ENCODE results near the gene ITPR3. TPM values are rescaled to one million over a fixed set of nuclear protein-coding genes. Genes with fewer than 3 reads are reported as not detected.

The ITPR3 gene
- total RNA-seq, 1 donor from 2014 or later: 26.9 TPM

DNA sequence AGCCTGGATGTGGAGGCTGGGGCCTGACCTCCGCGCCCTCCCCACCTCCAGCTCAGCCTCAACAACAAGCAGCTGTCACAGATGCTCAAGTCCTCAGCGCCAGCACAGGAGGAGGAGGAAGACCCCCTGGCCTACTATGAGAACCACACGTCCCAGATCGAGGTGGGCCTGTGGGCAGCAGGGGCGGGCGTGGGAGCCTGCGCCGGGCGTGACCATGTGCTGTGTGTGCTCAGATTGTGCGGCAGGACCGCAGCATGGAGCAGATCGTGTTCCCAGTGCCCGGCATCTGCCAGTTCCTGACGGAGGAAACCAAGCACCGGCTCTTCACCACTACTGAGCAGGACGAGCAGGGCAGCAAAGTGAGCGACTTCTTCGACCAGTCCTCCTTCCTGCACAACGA, 66.9 kb downstream of the ITPR3 start:
- DNase-seq: no peak

- DNase-seq: no peak
Measured at GRCh38 chr6:33688451-33689147, 67.5 kb downstream of the ITPR3 start.

DNA sequence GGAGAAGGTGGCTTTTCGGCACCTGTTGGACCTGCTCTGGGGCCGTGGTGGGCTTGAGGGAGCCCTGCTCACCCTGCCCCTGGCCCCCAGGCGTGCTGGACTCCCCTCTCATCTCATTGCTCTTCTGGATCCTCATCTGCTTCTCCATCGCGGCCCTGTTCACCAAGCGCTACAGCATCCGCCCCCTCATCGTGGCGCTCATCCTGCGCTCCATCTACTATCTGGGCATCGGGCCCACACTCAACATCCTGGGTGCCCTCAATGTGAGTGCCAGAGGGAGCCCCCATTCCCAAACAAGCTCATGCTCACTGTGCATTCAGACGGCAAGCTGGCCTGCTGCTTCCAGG, 68.0 kb downstream of the ITPR3 start:
- no peak for DNase-seq

GRCh38 chr6:33689879-33690278, 68.8 kb downstream of the ITPR3 start:
- DNase-seq: no peak

DNA sequence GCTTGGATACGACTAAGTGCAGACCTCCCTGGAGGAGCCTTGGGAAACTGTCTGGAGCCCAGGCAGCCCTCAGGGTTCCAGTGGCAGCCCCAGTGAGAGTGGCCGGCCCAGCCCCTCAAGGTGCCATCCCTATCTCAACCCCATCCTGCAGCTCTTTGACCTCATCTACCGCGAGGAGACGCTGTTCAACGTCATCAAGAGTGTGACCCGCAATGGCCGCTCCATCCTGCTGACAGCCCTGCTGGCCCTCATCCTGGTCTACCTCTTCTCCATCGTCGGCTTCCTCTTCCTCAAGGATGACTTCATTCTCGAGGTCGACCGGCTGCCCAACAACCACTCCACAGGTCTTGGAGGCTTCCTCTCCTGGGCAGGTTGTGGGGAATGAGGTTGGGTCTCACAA, 69.6 kb downstream of the ITPR3 start:
- no peak for DNase-seq

- DNase-seq: no peak
Measured at GRCh38 chr6:33691456-33692077, 70.4 kb downstream of the ITPR3 start.

DNA sequence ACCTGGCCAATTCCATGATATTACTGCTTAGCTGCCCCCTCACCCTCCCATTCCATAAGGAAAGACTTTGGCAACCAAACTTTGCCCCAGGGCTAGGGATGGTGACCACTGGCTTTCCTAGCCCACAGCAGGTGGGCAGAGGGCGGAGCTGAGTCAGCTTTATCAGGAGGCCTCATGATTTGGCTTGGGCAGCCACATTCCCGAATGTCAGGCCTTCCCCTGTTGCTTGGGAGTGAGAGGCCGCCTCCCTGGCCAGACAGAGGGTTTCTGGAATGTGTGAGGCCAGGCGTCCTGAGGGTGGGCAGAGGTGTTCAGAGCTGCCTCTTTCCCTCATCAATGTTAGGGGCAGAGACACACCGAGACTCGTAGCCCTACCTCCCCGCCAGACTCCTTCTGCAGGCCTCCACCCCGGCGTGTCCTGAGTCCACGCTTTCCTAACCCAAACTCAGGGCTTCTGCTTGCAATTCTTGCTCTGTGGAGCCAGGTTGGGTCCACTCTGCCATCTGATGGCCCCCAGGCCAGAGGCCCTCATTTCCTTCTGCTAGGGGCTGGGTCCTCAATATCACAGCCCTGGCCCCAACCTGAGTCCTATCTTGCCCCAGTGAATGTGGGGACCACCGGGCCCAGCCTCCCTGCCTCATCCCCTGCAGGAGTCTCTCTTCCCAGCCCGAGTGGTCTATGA, 71.1 kb downstream of the ITPR3 start:
- no peak for DNase-seq

DNA sequence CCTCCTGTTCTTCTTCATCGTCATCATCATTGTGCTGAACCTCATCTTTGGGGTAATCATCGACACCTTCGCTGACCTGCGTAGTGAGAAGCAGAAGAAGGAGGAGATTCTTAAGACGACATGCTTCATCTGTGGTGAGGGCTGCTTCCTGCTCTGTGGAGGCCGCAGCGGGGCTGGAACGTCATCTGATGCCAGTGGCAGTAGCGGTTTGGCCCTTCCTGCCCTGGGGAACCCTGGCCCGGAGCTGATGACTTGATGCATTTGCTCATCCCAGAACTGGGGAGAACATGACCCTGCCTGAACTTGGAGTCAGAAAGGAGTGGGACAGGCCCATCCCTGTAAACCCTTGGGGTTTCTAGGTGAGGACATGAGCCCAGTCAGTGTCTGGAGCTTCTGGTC, 71.6 kb downstream of the ITPR3 start:
- DNase-seq: no peak

DNA sequence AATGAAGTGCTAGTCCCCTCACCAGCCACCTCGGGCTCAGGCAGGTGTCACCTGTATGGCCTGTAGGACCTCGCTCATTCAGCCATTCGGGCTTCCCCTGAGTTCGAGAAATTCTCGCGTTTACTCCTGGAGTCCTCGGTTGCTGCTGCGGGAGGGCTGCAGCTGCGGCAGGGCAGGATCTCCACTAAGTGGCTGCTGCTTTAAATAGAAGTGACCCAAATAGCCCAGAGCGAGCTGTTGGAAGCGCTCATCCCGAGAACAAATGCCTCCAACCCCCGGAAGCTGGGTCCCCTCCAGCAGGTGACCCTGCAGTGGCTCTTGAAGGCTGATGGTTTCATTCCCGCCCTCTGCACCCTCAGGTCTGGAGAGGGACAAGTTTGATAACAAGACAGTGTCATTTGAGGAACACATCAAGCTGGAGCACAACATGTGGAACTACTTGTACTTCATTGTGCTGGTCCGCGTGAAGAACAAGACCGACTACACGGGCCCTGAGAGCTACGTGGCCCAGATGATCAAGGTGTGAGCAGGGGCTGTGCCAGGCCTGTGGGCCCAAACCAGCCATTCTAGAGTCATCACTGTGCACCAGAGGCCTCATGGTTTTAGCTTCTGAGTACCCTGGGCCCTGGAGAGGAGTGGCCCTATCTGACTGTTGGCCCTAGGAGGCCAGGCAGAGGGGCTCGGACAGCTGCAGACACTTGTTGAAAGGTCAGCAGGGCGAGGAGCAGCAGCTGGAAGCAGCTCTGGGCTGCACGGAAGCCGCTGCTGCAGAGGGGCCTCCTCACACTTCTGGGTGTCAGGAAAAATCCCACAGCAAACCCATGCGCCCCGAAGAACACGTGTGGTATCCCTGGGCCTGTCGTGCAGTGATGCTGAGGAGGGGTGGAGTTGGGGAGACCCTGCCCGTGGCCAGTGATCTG, 72.3 kb downstream of the ITPR3 start:
- no peak for DNase-seq

- peak; percentile 60 for DNase-seq
Measured at GRCh38 chr6:33694401-33694931, 73.3 kb downstream of the ITPR3 start.

- no peak for DNase-seq
Measured at GRCh38 chr6:33694977-33695376, 73.9 kb downstream of the ITPR3 start.

DNA sequence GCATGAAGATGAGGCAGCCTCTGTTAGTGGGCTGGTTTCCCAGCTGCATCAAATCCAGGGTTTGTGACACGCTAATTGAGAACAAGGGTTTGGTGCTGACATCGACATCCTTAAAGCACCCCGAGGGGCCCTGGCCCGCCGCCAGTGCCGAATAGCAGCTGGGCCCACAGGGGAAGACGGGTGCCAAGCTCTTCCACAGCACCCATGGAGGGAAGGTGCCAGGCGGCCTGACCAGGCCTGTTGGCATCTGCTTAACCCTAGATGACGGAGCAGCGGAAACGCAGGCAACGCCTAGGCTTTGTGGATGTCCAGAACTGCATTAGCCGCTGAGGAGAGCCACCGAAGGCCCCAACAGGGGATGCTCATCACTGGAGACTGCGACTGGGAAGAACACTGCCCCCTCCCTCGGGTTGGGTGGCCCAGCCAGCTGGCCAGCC, 74.3 kb downstream of the ITPR3 start:
- DNase-seq: no peak

GRCh38 chr6:33696076-33696475, 75.0 kb downstream of the ITPR3 start:
- no peak for DNase-seq

DNA sequence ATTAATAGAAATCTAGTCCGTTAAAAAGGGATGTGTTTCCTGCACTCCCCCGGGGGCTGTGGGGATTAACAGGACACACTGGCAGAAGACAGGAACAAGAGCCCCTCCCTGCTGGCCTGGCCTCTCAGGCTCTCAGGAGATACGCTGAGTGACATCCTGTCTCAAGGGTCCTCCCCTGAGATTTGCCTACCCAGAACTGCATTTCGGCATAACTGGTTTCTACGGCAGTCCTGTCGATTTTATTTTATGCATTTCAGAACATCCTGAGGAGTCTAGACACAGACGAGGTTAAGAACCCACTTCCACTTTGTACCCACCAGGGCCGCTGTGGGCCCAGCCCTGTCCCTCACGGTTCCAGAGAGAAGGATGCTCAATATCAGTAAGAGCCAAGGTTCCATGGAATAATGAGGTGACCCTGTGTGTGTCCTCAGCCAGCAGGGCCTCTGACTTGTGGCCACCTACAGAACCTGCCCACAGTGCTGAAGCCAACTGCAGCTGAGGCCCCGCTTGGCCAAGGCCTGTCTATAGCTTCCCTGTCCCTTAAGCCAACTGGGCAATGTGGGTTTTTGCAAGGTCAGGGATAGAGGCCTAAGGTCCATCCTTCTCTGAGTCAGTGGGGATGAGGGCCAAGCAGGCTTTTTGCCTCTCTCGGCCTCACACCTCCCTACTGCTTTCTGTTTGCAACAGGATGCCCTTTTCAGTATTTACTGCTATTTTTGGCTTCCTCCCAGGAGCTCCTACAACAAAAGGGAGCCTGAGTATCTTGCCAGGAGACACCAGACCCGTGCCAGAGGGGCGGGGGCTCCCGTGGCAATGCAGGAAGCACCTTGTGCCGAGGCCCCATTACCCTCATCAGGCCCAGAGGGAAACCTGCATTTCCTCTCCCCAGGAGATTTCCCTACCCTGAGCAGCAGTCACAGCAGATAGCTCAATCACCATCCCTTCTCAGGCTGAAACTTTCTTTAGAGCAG, 75.7 kb downstream of the ITPR3 start:
- peak; percentile 99 for DNase-seq

DNA sequence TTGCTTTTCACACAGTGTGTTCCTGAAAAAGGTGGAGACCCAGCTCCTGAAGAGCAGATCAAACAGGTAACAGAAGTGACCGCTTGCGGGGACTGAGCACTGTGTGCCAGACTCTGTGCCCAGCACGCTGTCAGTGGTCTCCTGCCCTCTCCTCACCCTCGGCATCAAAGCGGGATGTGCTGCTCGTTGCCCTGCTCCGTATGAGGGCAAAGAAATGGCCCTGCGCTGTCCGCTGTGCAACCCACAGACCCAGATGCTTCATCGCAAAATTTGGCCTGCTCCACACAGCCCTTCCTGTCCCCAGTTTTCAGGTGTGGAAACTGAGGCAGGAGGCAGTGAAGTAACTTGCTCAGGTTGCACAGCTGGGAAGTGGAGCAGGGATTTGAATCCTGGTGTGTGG, 76.7 kb downstream of the ITPR3 start:
- DNase-seq: no peak

DNA sequence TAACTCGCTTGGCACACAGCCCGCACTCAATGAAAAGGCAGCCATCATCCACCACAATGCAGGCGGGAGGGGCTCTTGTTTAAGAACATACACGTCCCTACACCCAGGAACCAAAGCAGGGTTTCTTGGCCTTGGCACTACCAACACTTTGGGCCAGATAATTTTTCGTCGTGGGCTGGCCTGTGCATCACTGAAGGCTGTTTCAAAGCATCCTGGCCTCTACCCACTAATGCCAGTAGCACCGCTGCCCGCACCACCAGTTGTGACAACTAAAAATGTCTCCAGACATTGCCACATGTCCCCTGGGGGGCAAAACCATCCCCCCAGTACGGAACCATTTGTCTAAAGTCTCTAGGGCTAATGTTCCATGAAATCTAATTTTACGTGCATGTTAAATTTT, 77.4 kb downstream of the ITPR3 start:
- DNase-seq: no peak

DNA sequence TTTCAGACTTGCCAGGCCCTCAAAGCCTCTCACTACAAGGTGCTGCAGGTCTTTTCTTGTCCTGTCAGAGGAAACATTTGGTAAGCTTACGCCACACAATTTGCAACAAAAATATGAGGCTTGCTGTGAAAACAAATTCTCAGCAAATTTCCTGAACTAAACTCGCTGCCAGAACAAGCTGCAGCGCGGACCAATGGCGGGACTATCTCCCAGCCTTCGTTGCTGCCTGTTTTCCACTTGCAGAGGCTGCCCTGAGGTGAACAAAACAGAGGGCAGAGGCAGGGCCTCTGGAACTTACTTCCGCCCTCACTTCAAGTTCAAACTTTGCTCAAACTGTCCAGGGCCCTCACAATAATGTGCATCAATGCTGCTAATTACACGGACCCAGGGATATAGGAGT, 78.0 kb downstream of the ITPR3 start:
- peak; percentile 32 for DNase-seq

DNA sequence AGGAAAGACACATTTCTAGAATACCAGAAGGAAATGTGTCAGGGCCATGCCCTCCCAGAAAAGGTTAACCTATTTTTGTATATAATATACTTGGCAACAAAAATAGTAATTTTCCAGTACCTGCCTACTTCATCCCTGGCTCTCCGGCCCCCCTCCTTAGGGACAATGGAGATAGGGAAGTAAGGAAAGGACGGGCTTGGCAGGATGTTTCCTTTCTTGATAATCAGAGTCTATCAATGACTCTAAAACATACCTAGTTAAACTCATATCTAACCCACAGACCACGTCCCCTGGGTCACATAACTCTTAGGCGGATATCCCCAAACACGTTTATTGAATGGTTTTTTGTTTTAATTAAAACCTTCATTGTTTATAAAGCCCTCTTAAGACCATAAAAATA, 78.6 kb downstream of the ITPR3 start:
- DNase-seq: peak; percentile 26

DNA sequence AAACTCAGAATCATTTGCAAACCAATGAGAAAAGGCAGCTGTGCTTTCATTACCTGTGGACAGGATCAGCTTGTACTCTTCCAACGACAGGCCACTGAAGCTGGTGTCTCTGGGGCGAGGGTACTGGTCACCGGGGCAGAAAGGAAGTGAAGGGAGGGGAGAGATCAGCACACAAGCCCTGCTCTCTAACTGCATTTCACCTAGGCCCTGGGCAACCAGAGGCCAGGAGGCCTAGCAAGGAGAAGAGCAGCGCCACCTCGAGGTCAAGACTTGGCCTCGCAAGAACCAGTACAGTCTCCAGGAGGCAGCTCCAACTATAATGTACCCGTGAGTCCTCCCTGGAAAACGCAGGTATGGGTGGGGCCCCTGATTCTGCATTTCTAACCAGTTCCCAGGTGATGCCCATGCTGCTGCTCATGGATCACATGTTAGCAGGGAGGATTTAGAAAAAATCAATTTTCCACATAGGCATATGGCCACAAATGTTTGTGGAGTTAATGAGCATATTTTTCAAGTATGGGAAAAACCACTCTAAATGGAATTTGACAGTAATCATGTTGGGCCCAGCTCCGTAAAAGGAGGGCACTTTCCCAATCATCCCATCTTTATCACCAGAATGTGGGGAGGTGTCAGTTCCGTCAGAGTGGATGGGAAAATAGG, 79.4 kb downstream of the ITPR3 start:
- peak; percentile 91 for DNase-seq

DNA sequence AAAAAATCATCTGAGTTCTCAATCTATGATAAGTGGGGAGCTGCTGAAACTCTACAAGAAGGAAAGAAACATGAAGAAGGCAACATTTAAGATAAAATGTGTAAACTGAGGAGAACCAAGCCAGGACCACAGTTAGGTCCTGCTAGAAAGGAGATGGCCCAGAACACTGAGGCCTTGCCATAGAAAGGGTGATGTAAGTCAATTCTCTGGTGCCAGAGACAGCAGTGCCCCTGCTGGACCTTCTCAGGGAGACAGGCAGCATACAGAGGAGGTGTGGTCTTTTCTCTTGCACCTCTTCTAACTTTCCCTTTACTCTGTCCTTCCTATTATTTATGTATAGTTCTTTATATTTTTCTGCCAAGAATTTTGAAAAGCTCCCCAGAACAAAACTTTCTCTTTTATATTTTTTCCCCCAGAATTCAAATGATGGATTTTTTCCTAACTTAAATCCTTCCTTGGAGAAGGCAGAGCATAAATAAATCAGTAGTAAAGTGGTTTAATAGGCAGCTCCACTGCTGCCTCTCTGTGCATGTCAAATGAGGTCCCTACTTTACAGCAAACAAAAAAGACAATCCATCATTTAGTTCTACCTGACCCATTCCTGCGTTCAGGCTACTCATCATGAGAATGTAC, 81.3 kb downstream of the ITPR3 start:
- peak; percentile 76 for DNase-seq
